ENCODE measurements around the gene ADAMTS20. TPM values are rescaled to one million over a fixed set of nuclear protein-coding genes. Genes with fewer than 3 reads are reported as not detected.

The ADAMTS20 gene
- total and polyA plus RNA-seq, 10 of the 15 experiments (the other 5 are each of a cell fraction or from before 2014, with no cell fraction given) = 0.33 TPM; not detected in 9

DNA sequence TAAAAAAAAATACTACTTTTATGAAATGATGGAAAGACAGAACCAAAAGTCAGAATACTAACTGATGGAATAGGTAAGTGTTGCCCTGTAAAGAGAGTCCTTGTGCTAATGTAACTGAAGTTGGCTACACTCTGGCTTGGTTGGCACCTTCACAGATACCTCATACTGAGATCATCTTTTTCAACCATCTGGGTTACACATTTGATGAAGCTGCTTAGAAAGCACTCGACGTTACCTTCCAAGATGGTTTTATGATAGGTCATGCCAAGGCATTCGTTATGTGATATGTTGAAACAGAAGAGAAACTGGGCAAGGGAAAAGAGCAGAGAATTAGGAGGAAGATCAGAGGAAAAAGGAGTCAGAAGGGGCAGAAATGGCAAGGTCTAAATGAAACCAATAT is 203.8 kb downstream of the ADAMTS20 start:
- ChIA-PET SMC1A (ENCODE audit: uncharacterized antibody, unreplicated experiment) (interaction anchor here (0.6 to 1.6 kb wide), 3 partner anchors 10 to 687 kb away, joined by 3 to 9 read pairs (median 8); no protein-coding TSS in a partner anchor), CTCF (interaction anchor here (1.2 to 1.6 kb wide), 2 partner anchors 9 to 13 kb away, joined by 3 to 8 read pairs; no protein-coding TSS in a partner anchor), RAD21 (ENCODE audit: unreplicated experiment) (interaction anchor here (1.1 kb wide), 1 partner anchor 413 kb away, joined by 3 read pairs; no protein-coding TSS in a partner anchor), POLR2A (no interaction called here)
- intact Hi-C loops (cut with micrococcal nuclease; ENCODE audit: unreplicated experiment) = no loop called here
- no peak for FAIRE-seq
- in situ Hi-C loops (cut with MboI) = no loop called here
- Histone ChIP-seq H3K4me2 (ENCODE audit: control insufficient read depth, insufficient read depth) (no peak overlapping the region), H3K4me3 (no peak overlapping the region), H2AFZ (ENCODE audit: control insufficient read depth, low read depth, low read length) (no peak overlapping the region), H3K9ac (ENCODE audit: control insufficient read depth, insufficient read depth, low read length) (no peak overlapping the region), H3K27me3 (replicated peaks in 1 of 2; ENCODE audit: control insufficient read depth in 2 of 2, insufficient read depth in 2 of 2, low read length in 1 of 2) (no peaks in the 10 kb centered on the region), H3K27ac (ENCODE audit: control insufficient read depth, insufficient read depth) (no peak overlapping the region), H3K4me1 (ENCODE audit: control insufficient read depth, insufficient read depth, low read length) (no peaks in the 10 kb centered on the region), H4K20me1 (ENCODE audit: control insufficient read depth, insufficient read depth) (no peaks in the 10 kb centered on the region), H3K9me3 (replicated peaks; ENCODE audit: control insufficient read depth, insufficient read depth, low read length) (no peaks in the 10 kb centered on the region; the same call in 2 of the 3 replicates), H3K36me3 (ENCODE audit: control insufficient read depth in 2 of 2, insufficient read depth in 2 of 2, low read length in 1 of 2) (no peaks in the 10 kb centered on the region), H3K79me2 (ENCODE audit: control insufficient read depth, insufficient read depth, low read length) (no peaks in the 10 kb centered on the region)
- BruUV-seq (replicated peaks) = no TSS peak
- no peak for DNase-seq (ENCODE audit: low read depth, low spot score)
- TF ChIP-seq CREB1 (IDR thresholded peaks at IDR 0.05; ENCODE audit: low read depth) (no peak), JUND (IDR thresholded peaks at IDR 0.05; ENCODE audit: low read depth, low read length) (no peak)
- ATAC-seq = no peak
- 0% methylated on average over 3 of the region's 3 CpGs for WGBS (ENCODE audit: insufficient coverage, insufficient replicate concordance, low lambda C conversion rate, missing lambda C conversion rate)

DNA sequence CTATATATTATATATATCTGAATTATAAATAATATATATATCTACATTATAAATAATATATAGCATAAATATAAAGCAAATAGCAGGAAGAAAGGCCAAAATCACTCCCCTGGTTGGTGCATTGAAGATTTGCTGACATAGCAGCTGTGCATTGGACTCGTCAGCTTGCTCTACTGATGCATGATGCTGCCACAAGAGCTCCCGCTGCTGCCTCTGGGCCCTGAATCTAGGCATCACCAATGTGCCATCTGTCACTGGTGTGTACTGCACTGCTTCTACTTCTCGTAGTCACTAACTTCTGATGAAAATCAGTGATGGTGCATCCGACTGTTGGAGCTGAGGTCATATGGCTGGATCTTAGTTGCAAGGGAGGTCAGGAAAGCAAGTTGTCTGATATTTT is 205.0 kb downstream of the ADAMTS20 start:
- no peak overlapping the region for H3K27ac ChIP-seq (ENCODE audit: control insufficient read depth, insufficient read depth)
- ChIA-PET SMC1A (ENCODE audit: uncharacterized antibody, unreplicated experiment) (interaction anchor here (1.0 kb wide), 2 partner anchors 9 to 15 kb away, joined by 3 to 4 read pairs; no protein-coding TSS in a partner anchor), RAD21 (ENCODE audit: unreplicated experiment) (no interaction called here), CTCF (interaction anchor here (0.6 to 1.4 kb wide), 3 partner anchors 9 to 535 kb away, joined by 3 to 7 read pairs (median 4); no protein-coding TSS in a partner anchor), POLR2A (no interaction called here)
- no peak overlapping the region for H3K4me2 ChIP-seq (ENCODE audit: control insufficient read depth, insufficient read depth)
- intact Hi-C loops (cut with micrococcal nuclease; ENCODE audit: unreplicated experiment) = no loop called here
- TF ChIP-seq SUZ12 (IDR thresholded peaks at IDR 0.05; ENCODE audit: unreplicated experiment) (no peak), NFYA (IDR thresholded peaks at IDR 0.05; ENCODE audit: borderline replicate concordance, low read depth, low read length) (no peak), KLF5 (IDR thresholded peaks at IDR 0.05; ENCODE audit: partially characterized antibody) (no peak), ZNF384 (IDR thresholded peaks at IDR 0.05; ENCODE audit: borderline replicate concordance, low read depth, low read length) (no peak), PAX8 (IDR thresholded peaks at IDR 0.05) (no peak), RUNX3 (IDR thresholded peaks at IDR 0.05; ENCODE audit: low read length) (no peak), POLR2A (IDR thresholded peaks at IDR 0.05; ENCODE audit: low read depth, low read length) (no peak), STAT1 (conservative IDR thresholded peaks at IDR 0.05) (no peak), PML (IDR thresholded peaks at IDR 0.05; ENCODE audit: low read length) (no peak), RBBP5 (conservative IDR thresholded peaks at IDR 0.05) (no peak), SRF (IDR thresholded peaks at IDR 0.05; ENCODE audit: low read depth in 2 of 2, low read length in 2 of 2) (no peak), CBX3 (IDR thresholded peaks at IDR 0.05; ENCODE audit: borderline replicate concordance, low read depth) (no peak)
- TF ChIP-seq, protein P1, sequence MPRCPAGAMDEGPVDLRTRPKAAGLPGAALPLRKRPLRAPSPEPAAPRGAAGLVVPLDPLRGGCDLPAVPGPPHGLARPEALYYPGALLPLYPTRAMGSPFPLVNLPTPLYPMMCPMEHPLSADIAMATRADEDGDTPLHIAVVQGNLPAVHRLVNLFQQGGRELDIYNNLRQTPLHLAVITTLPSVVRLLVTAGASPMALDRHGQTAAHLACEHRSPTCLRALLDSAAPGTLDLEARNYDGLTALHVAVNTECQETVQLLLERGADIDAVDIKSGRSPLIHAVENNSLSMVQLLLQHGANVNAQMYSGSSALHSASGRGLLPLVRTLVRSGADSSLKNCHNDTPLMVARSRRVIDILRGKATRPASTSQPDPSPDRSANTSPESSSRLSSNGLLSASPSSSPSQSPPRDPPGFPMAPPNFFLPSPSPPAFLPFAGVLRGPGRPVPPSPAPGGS (IDR thresholded peaks at IDR 0.05; ENCODE audit: borderline replicate concordance, insufficient read depth, low read depth, low read length, poor library complexity, severe bottlenecking) = no peak
- TF ChIP-seq, protein P2, sequence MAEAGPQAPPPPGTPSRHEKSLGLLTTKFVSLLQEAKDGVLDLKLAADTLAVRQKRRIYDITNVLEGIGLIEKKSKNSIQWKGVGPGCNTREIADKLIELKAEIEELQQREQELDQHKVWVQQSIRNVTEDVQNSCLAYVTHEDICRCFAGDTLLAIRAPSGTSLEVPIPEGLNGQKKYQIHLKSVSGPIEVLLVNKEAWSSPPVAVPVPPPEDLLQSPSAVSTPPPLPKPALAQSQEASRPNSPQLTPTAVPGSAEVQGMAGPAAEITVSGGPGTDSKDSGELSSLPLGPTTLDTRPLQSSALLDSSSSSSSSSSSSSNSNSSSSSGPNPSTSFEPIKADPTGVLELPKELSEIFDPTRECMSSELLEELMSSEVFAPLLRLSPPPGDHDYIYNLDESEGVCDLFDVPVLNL (IDR thresholded peaks at IDR 0.05; ENCODE audit: low read depth, low read length) = no peak
- FAIRE-seq (no peak), ATAC-seq (no peak), DNase-seq (ENCODE audit: low read depth, low spot score) (no peak)
- H3K9ac ChIP-seq (ENCODE audit: control insufficient read depth, insufficient read depth, low read length) = no peak overlapping the region
- no peaks in the 10 kb centered on the region for H4K20me1 ChIP-seq (ENCODE audit: control insufficient read depth, insufficient read depth)
- no peak overlapping the region for H3K4me3 ChIP-seq
- BruUV-seq (replicated peaks) = no TSS peak
- H3K9me3 ChIP-seq (replicated peaks; ENCODE audit: control insufficient read depth, insufficient read depth, low read length) = no peaks in the 10 kb centered on the region; the same call in 2 of the 3 replicates
- WGBS (ENCODE audit: insufficient coverage, insufficient replicate concordance, low lambda C conversion rate, missing lambda C conversion rate) = 43% methylated on average over 4 of the region's 4 CpGs
- H3K79me2 ChIP-seq (ENCODE audit: control insufficient read depth, insufficient read depth, low read length) = no peaks in the 10 kb centered on the region
- no peaks in the 10 kb centered on the region for H3K4me1 ChIP-seq (ENCODE audit: control insufficient read depth, insufficient read depth, low read length)
- in situ Hi-C loops (cut with MboI) = no loop called here
- H3K36me3 ChIP-seq (ENCODE audit: control insufficient read depth in 2 of 2, insufficient read depth in 2 of 2, low read length in 1 of 2) = no peaks in the 10 kb centered on the region
- no peak overlapping the region for H2AFZ ChIP-seq (ENCODE audit: control insufficient read depth, low read depth, low read length)
- no peaks in the 10 kb centered on the region for H3K27me3 ChIP-seq (replicated peaks in 1 of 2; ENCODE audit: control insufficient read depth in 2 of 2, insufficient read depth in 2 of 2, low read length in 1 of 2)

All from GM12878 (cell line).